Neural cell (in vitro differentiated cells): Measurements from ENCODE around the gene RRBP1. TPM values are rescaled to one million over a fixed set of nuclear protein-coding genes. Genes with fewer than 3 reads are reported as not detected.

Experiments used
- H2AFZ ChIP-seq: fragments of 200-600, 300-800 bp; sonication (generic), shearing (Covaris generic); 2 replicates; pipeline ENCODE4 v1.6.0; 2014; ENCODE audit warnings: low read depth, mild to moderate bottlenecking, antibody characterized with exemption, low read length, moderate library complexity
- H3F3A ChIP-seq: fragments of 200-600 bp; shearing (Covaris generic); 2 replicates; pipeline ENCODE4 v1.6.1; 2016; ENCODE audit warnings: mild to moderate bottlenecking, moderate library complexity, mixed read lengths, antibody characterized with exemption, low read length; ENCODE audit not compliant: insufficient read depth, poor library complexity, severe bottlenecking
- H3K27ac ChIP-seq: fragments of 200-600, 300-800 bp; sonication (generic), shearing (Covaris generic); 2 replicates; pipeline ENCODE4 v1.5.1; 2014; ENCODE audit warnings: mild to moderate bottlenecking, low read length, moderate library complexity
- H3K27me3 ChIP-seq: fragments of 300-800, 200-600 bp; sonication (generic), shearing (Covaris generic); 2 replicates; pipeline ENCODE4 v1.6.0; 2014; ENCODE audit warnings: mild to moderate bottlenecking, low read depth, low read length, moderate library complexity; ENCODE audit not compliant: insufficient read depth
- H3K36me3 ChIP-seq: fragments of 300-800, 200-600 bp; sonication (generic), shearing (Covaris generic); 2 replicates; pipeline ENCODE4 v1.5.1; 2014; ENCODE audit warnings: mild to moderate bottlenecking, antibody characterized with exemption, low read length, moderate library complexity; ENCODE audit not compliant: insufficient read depth
- H3K4me2 ChIP-seq: fragments of 300-800, 200-600 bp; sonication (generic), shearing (Covaris generic); 2 replicates; pipeline ENCODE4 v1.6.0; 2014; ENCODE audit warnings: mild to moderate bottlenecking, low read length
- H3K4me3 ChIP-seq: fragments of 300-800, 200-600 bp; sonication (generic), shearing (Covaris generic); 2 replicates; pipeline ENCODE4 v1.5.1; 2014; ENCODE audit warnings: mild to moderate bottlenecking, low read length, moderate library complexity
- H3K79me2 ChIP-seq: fragments of 200-600 bp; shearing (Covaris generic); replicated peaks from 2 replicates; pipeline ENCODE4 v1.6.0; 2014; ENCODE audit warnings: mild to moderate bottlenecking, low read length, moderate library complexity; ENCODE audit not compliant: insufficient read depth
- H3K9ac ChIP-seq: fragments of 300-800, 200-600 bp; sonication (generic), shearing (Covaris generic); 2 replicates; pipeline ENCODE4 v1.6.1; 2016; ENCODE audit warnings: mild to moderate bottlenecking, low read length, mixed read lengths
- H3K9me2 ChIP-seq: fragments of 200-600 bp; shearing (Covaris generic); 2 replicates; pipeline ENCODE4 v1.6.1; 2016; ENCODE audit warnings: mild to moderate bottlenecking, low read length, mixed read lengths; ENCODE audit not compliant: insufficient read depth
- H3K9me3 ChIP-seq: fragments of 200-600, 300-800 bp; sonication (generic), shearing (Covaris generic); 2 replicates; pipeline ENCODE4 v1.6.1; 2016; ENCODE audit warnings: mild to moderate bottlenecking, mixed run types, low read length, moderate library complexity, mixed read lengths
- H4K20me1 ChIP-seq: fragments of 200-600 bp; shearing (Covaris generic); 2 replicates; pipeline ENCODE4 v1.6.1; 2016; ENCODE audit warnings: mild to moderate bottlenecking, mixed run types; ENCODE audit not compliant: insufficient read depth
- EP300 ChIP-seq: fragments of 450-650 bp; conservative IDR thresholded peaks from 2 replicates; pipeline ENCODE4 v1.6.1; 2014; ENCODE audit warnings: antibody characterized with exemption, mild to moderate bottlenecking, moderate library complexity; ENCODE audit not compliant: poor library complexity, severe bottlenecking
- EZH2 ChIP-seq: fragments of 200-600, 300-800 bp; shearing (Covaris generic), sonication (generic); IDR thresholded peaks from 2 replicates; pipeline ENCODE4 v1.6.1; 2014; ENCODE audit warnings: antibody characterized with exemption, low read length, borderline replicate concordance, mild to moderate bottlenecking; ENCODE audit not compliant: insufficient read depth, poor library complexity, severe bottlenecking
- MXI1 ChIP-seq: fragments of 450-650 bp; conservative IDR thresholded peaks from 2 replicates; pipeline ENCODE4 v1.6.1; 2014; ENCODE audit warnings: antibody characterized with exemption, mild to moderate bottlenecking; ENCODE audit not compliant: poor library complexity, severe bottlenecking
- POLR2AphosphoS5 ChIP-seq: IDR thresholded peaks from 2 replicates; pipeline ENCODE4 v1.6.1; 2012
- RAD21 ChIP-seq: fragments of 450-650 bp; conservative IDR thresholded peaks from 2 replicates; pipeline ENCODE4 v1.6.1; 2014; ENCODE audit warnings: antibody characterized with exemption, mild to moderate bottlenecking, moderate library complexity
- SMC3 ChIP-seq: fragments of 450-650 bp; conservative IDR thresholded peaks from 2 replicates; pipeline ENCODE4 v1.6.1; 2014; ENCODE audit warnings: antibody characterized with exemption, mild to moderate bottlenecking, moderate library complexity; ENCODE audit not compliant: poor library complexity
- TAF1 ChIP-seq: IDR thresholded peaks from 2 replicates; pipeline ENCODE4 v1.6.1; 2012; ENCODE audit warnings: low read depth
- polyA plus RNA-seq: library from polyadenylated mRNA; depleted of rRNA; stranded (reverse); fragments of >200 nt; gene quantifications from 2 replicates; pipeline ENCODE4 v1.2.3, GENCODE V29; 2014
- TF ChIP-seq, protein P1 (sequence below): fragments of 450-650 bp; IDR thresholded peaks from 2 replicates; pipeline ENCODE4 v1.5.1; 2014; ENCODE audit warnings: antibody characterized with exemption, mild to moderate bottlenecking, moderate library complexity; ENCODE audit not compliant: poor library complexity, severe bottlenecking
- TF ChIP-seq, protein P2 (sequence below): IDR thresholded peaks from 2 replicates; pipeline ENCODE4 v1.6.1; 2012; ENCODE audit warnings: borderline replicate concordance

The RRBP1 gene
- polyA plus RNA-seq, 1 donor from 2014 or later, result 2.2 TPM

DNA sequence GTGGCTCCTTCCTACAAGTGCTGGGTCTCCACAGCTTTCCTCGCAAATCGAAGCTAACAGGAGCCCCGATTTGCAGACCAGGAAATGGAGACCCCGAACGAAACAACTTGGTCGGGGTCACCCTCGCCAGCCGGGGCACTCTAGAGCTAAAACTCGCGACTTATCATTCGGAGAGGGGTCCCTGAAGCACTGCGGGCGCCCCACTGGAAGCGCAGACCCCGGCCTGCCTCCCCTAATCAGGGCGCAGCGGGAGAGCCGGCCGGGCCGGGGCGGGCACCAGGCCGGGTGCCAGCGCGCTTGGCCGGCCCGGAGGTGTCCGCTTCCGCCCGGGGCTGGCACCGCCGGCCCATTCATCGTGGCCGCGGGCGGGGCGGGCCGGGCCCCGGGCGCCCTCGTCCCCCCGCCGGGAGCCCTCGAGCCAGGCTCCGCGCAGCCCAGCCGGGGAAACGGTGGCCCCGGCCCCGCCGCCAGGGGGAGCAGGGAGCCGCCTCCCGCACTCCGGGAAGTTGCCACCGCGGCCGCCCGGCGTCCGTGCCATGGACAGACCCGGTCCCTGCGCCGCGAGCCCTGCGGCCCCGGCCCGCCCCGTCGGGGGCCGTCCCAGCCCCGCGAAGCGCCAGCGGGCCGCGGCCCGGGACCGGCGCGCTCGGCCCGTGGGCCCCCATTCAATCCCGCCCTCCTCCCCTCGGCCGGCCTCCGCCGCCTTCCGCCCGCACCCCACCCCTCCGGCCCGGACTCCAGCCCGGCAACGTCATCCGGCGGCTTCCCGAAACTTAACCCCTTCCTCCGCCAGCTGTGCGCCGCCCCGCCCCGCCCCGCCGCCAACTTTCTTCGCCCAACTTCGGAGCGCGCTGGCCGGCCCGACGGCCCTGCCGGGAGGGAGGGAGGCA lies 961 bp downstream of the RRBP1 start:
- no peak overlapping the region for H2AFZ ChIP-seq
- H3K9ac ChIP-seq, result no peak overlapping the region
- H3K9me2 ChIP-seq, result no peaks in the 10 kb centered on the region
- H3K9me3 ChIP-seq, result no peaks in the 10 kb centered on the region
- TF ChIP-seq, protein P1, sequence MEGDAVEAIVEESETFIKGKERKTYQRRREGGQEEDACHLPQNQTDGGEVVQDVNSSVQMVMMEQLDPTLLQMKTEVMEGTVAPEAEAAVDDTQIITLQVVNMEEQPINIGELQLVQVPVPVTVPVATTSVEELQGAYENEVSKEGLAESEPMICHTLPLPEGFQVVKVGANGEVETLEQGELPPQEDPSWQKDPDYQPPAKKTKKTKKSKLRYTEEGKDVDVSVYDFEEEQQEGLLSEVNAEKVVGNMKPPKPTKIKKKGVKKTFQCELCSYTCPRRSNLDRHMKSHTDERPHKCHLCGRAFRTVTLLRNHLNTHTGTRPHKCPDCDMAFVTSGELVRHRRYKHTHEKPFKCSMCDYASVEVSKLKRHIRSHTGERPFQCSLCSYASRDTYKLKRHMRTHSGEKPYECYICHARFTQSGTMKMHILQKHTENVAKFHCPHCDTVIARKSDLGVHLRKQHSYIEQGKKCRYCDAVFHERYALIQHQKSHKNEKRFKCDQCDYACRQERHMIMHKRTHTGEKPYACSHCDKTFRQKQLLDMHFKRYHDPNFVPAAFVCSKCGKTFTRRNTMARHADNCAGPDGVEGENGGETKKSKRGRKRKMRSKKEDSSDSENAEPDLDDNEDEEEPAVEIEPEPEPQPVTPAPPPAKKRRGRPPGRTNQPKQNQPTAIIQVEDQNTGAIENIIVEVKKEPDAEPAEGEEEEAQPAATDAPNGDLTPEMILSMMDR, result peak; percentile 40
- no peak for TF ChIP-seq TAF1
- no peaks in the 10 kb centered on the region for H3F3A ChIP-seq
- H3K79me2 ChIP-seq, result no peaks in the 10 kb centered on the region
- no peak overlapping the region for H3K4me2 ChIP-seq
- peak overlapping the region; percentile 49 for H3K4me3 ChIP-seq
- H3K27me3 ChIP-seq, result no peaks in the 10 kb centered on the region
- no peak overlapping the region for H3K27ac ChIP-seq
- no peaks in the 10 kb centered on the region for H4K20me1 ChIP-seq
- no peaks in the 10 kb centered on the region for H3K36me3 ChIP-seq

DNA sequence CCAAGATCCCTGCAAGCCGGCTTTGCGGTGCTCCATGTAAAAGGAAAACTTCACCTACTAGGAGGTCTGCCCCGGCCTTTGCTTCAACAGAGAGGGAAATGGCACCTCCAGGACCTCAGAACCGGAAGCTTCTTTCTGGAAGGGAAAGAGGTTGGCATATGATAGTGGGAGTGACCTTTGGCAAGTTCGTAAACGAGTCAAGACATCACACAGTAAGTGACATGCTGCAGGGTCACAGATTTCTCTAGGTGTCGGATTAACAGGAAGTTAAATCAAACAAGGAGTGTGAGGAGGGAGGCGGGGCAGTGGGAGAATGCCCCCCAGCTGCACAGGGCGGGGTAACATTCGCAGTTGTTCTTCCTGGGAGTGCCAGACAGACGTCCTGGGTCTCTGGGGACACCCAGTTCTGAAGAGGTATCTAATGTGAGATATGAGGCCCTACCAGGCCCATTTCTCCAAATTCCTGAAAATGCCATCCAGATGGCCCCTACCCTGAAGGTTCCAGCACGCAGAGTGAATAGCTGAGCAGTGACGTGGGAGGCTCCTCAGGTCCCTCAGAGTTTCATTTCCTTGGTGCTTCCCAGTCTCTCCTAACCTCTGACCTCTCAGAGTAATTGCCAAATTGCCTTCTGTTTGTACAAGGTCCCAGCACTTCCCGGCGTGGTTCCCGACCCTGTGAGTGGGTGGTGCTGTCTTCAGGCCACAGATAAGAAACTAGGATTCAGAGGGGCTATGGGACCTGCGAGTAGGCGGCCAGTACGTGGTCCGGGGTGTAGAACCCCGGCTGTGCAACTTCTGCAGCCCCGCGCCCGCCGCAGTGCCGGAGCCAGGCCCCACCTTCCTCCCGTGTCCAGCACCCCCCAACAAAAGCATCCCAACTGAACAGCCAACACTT lies 1.9 kb downstream of the RRBP1 start:
- Histone ChIP-seq H2AFZ (no peak overlapping the region), H3K4me3 (no peak overlapping the region), H3K27ac (no peak overlapping the region), H3K9ac (no peak overlapping the region), H3F3A (no peaks in the 10 kb centered on the region), H3K36me3 (no peaks in the 10 kb centered on the region), H4K20me1 (no peaks in the 10 kb centered on the region), H3K79me2 (no peaks in the 10 kb centered on the region), H3K4me2 (no peak overlapping the region), H3K9me3 (no peaks in the 10 kb centered on the region), H3K9me2 (no peaks in the 10 kb centered on the region), H3K27me3 (no peaks in the 10 kb centered on the region)
- TF ChIP-seq, protein P1, result no peak
- TF ChIP-seq SMC3, result no peak
- no peak for TF ChIP-seq EP300
- no peak for TF ChIP-seq POLR2AphosphoS5
- TF ChIP-seq MXI1, result no peak
- TF ChIP-seq RAD21, result no peak
- TF ChIP-seq, protein P2, sequence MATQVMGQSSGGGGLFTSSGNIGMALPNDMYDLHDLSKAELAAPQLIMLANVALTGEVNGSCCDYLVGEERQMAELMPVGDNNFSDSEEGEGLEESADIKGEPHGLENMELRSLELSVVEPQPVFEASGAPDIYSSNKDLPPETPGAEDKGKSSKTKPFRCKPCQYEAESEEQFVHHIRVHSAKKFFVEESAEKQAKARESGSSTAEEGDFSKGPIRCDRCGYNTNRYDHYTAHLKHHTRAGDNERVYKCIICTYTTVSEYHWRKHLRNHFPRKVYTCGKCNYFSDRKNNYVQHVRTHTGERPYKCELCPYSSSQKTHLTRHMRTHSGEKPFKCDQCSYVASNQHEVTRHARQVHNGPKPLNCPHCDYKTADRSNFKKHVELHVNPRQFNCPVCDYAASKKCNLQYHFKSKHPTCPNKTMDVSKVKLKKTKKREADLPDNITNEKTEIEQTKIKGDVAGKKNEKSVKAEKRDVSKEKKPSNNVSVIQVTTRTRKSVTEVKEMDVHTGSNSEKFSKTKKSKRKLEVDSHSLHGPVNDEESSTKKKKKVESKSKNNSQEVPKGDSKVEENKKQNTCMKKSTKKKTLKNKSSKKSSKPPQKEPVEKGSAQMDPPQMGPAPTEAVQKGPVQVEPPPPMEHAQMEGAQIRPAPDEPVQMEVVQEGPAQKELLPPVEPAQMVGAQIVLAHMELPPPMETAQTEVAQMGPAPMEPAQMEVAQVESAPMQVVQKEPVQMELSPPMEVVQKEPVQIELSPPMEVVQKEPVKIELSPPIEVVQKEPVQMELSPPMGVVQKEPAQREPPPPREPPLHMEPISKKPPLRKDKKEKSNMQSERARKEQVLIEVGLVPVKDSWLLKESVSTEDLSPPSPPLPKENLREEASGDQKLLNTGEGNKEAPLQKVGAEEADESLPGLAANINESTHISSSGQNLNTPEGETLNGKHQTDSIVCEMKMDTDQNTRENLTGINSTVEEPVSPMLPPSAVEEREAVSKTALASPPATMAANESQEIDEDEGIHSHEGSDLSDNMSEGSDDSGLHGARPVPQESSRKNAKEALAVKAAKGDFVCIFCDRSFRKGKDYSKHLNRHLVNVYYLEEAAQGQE, result no peak
- TF ChIP-seq EZH2, result no peak
- no peak for TF ChIP-seq TAF1
